Kidney (tissue), 14 donors: ENCODE results near the gene IER2. TPM values are rescaled to one million over a fixed set of nuclear protein-coding genes. Genes with fewer than 3 reads are reported as not detected.

Experiments used
- DNase-seq, 5 donors: peaks; one replicate each; pipeline ENCODE4 v3.0.0-alpha.2; 2013 to 2020
- FAIRE-seq: peaks from 2 replicates; lab custom pipeline; 2012; peaks lifted over from hg19 to GRCh38; lab: Jason Lieb, UNC
- H3K27ac ChIP-seq, 2 donors: one replicate each; pipeline ENCODE4 v1.7.0; 2013; ENCODE audit warnings: low read depth in 2 of 2, low read length in 2 of 2, inconsistent platforms in 1 of 2
- H3K27me3 ChIP-seq: one replicate; pipeline ENCODE4 v1.7.1; 2013; ENCODE audit warnings: low read length, inconsistent platforms; ENCODE audit not compliant: control insufficient read depth, insufficient read depth
- H3K36me3 ChIP-seq, 3 donors: one replicate each; pipeline versions ENCODE4 v1.7.0 to v1.7.1; 2013; ENCODE audit warnings: low read length in 3 of 3, control low read depth in 1 of 3, inconsistent platforms in 1 of 3; ENCODE audit not compliant: insufficient read depth in 3 of 3, control insufficient read depth in 2 of 3
- H3K4me1 ChIP-seq, 3 donors: one replicate each; pipeline versions ENCODE4 v1.7.0 to v1.7.1; 2013; ENCODE audit warnings: low read length in 3 of 3, inconsistent platforms in 1 of 3, low read depth in 1 of 3; ENCODE audit not compliant: control insufficient read depth in 2 of 3, insufficient read depth in 2 of 3
- H3K4me3 ChIP-seq, 3 donors: one replicate each; pipeline versions ENCODE4 v1.7.0 to v1.8.1; 2013; ENCODE audit warnings: low read length in 3 of 3, control low read depth in 1 of 3, inconsistent platforms in 1 of 3
- H3K9ac ChIP-seq, 3 donors: one replicate each; pipeline versions ENCODE4 v1.7.0 to v1.7.1; 2013; ENCODE audit warnings: low read length in 3 of 3, control low read depth in 1 of 3, inconsistent platforms in 1 of 3
- H3K9me3 ChIP-seq, 3 donors: one replicate each; pipeline versions ENCODE4 v1.7.0 to v1.7.1; 2013; ENCODE audit warnings: low read length in 3 of 3, control low read depth in 1 of 3, inconsistent platforms in 1 of 3; ENCODE audit not compliant: control insufficient read depth in 2 of 3, insufficient read depth in 1 of 3
- intact Hi-C: fragments of 100-400 bp; cut with DNase I; formaldehyde crosslinking; loops from one replicate; pipeline ENCODE4 v1.11.1; 2022
- polyA plus RNA-seq: library from polyadenylated mRNA; stranded (reverse); fragments of 350-450 nt; fragmentation: Illumina TruSeq; extraction: RNeasy Lipid Tissue Mini Kit (QIAGEN cat#74804); gene quantifications from one replicate; pipeline ENCODE4 v1.2.3, GENCODE V29; 2014; ENCODE audit warnings: low read depth, low replicate concordance; ENCODE audit not compliant: insufficient read depth
- total RNA-seq: library from RNA; stranded (reverse); fragmentation: NEBNext Ultra II Directional; extraction: Animal tissue kit (Norgen Biotek cat#: 25700); gene quantifications from one replicate; pipeline ENCODE4 v1.2.1, GENCODE V29; 2021
- TF ChIP-seq, protein P1 (sequence below): IDR thresholded peaks from 3 replicates; pipeline ENCODE4 v1.5.1; 2012; ENCODE audit warnings: mild to moderate bottlenecking, moderate library complexity, borderline replicate concordance; ENCODE audit not compliant: insufficient read depth; ENCODE audit errors: extremely low read depth
- donor health status: control.
- donor health status: control.
- donor health status: control.
- donor health status: control.
- donor health status: control.
- donor health status: DM: yes; HTN: yes; CAD: no.
- donor health status: Normal renal cell carcinoma (clear cell type).

Gene IER2
- total and polyA plus RNA-seq, 2 donors from 2014 or later: 73.9 to 96.7 TPM

- Histone ChIP-seq H3K9me3 (no peaks in the 10 kb centered on the region), H3K4me3 (peak overlapping the region; percentile 91 to 98 (median 93)), H3K9ac (peak overlapping the region; percentile 64 to 91 (median 84)), H3K4me1 (peaks cover 2 to 28% (median 14%) of the 10 kb centered on the region in 3 donors), H3K27ac (no peak overlapping the region), H3K27me3 (no peaks in the 10 kb centered on the region), H3K36me3 (peaks cover 0 to 2% (median 0%) of the 10 kb centered on the region in 3 donors)
- DNase-seq (peak in 1 of 5 donors; percentile 50), FAIRE-seq (no peak)
- TF ChIP-seq, protein P1, sequence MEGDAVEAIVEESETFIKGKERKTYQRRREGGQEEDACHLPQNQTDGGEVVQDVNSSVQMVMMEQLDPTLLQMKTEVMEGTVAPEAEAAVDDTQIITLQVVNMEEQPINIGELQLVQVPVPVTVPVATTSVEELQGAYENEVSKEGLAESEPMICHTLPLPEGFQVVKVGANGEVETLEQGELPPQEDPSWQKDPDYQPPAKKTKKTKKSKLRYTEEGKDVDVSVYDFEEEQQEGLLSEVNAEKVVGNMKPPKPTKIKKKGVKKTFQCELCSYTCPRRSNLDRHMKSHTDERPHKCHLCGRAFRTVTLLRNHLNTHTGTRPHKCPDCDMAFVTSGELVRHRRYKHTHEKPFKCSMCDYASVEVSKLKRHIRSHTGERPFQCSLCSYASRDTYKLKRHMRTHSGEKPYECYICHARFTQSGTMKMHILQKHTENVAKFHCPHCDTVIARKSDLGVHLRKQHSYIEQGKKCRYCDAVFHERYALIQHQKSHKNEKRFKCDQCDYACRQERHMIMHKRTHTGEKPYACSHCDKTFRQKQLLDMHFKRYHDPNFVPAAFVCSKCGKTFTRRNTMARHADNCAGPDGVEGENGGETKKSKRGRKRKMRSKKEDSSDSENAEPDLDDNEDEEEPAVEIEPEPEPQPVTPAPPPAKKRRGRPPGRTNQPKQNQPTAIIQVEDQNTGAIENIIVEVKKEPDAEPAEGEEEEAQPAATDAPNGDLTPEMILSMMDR: no peak
- intact Hi-C loops: no loop called here
Observed at GRCh38 chr19:13115936-13116281, 34.3 kb upstream of the IER2 start.

- FAIRE-seq (no peak), DNase-seq (peak; percentile 94 to 97 (median 95))
- intact Hi-C loops: no loop called here
- TF ChIP-seq, protein P1: no peak
- peaks cover 2 to 28% (median 14%) of the 10 kb centered on the region in 3 donors for H3K4me1 ChIP-seq
- H3K27me3 ChIP-seq: no peaks in the 10 kb centered on the region
- peak within 1 kb of the TSS; percentile 39 to 67 for H3K27ac ChIP-seq
- H3K9me3 ChIP-seq: no peaks in the 10 kb centered on the region
- peaks cover 0 to 2% (median 0%) of the 10 kb centered on the region in 3 donors for H3K36me3 ChIP-seq
- H3K9ac ChIP-seq: peak within 1 kb of the TSS; percentile 71 to 91 (median 84)
- H3K4me3 ChIP-seq: peak within 1 kb of the TSS; percentile 91 to 98 (median 93)
Observed at GRCh38 chr19:13116282-13117175, 33.7 kb upstream of the IER2 start, which contains the start of gene TRMT1. Gene TRMT1 (minus strand): TSS chr19:13116740. CDS start chr19:13116399, 341 bp downstream.

DNA sequence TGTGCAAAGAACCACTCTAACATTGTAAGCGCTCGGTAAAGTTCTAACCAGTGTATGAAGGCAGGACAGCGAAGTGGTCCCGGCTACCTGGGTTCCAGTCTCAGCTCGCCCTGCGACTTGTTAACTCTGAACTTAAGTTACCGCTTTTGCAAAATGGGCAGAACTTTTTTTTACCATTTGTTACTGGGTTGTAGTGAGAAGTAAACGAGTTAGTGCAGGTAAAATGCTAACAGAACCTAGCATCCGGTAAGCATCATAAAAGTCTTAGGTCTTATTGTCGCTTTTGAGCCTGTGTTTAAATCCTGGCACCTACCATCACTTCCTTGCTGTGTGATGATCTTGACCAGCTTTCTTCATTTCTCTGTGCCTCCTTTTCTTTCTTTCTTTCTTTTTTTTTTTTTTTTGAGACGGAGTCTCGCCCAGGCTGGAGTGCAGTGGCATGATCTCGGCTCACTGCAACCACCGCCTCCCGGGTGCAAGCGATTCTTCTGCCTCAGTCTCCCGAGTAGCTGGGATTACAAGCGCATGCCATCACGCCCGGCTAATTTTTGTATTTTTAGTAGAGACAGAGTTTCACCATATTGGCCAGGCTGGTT, 32.9 kb upstream of the IER2 start:
- no peak for DNase-seq
- FAIRE-seq: no peak
- H3K9ac ChIP-seq: peak overlapping the region in 2 of 3 donors; percentile 71 to 84
- H3K27ac ChIP-seq: peak overlapping the region; percentile 3 to 39
- TF ChIP-seq, protein P1: no peak
- peak overlapping the region; percentile 91 to 98 (median 93) for H3K4me3 ChIP-seq
- no peaks in the 10 kb centered on the region for H3K9me3 ChIP-seq
- H3K27me3 ChIP-seq: no peaks in the 10 kb centered on the region
- H3K4me1 ChIP-seq: peaks cover 2 to 34% (median 14%) of the 10 kb centered on the region in 3 donors
- intact Hi-C loops: no loop called here
- peaks cover 0 to 2% (median 0%) of the 10 kb centered on the region in 3 donors for H3K36me3 ChIP-seq
